Pancreas (tissue), 10 donors: ENCODE data around the gene ZNF48. TPM values are rescaled to one million over a fixed set of nuclear protein-coding genes. Genes with fewer than 3 reads are reported as not detected.
A peak's percentile ranks its signal among the peaks of the same experiment; 100 is the strongest.

Experiments
- ATAC-seq, 4 donors: fragments of 200-7000 bp; cut with Tn5 transposase; one replicate each; pipeline versions ENCODE4 v1.8.0 to v1.9.1; 2020; ENCODE audit warnings: mild to moderate bottlenecking in 4 of 4, moderate library complexity in 4 of 4
- DNase-seq, 6 donors: peaks; one replicate each; pipeline ENCODE4 v3.0.0-alpha.2; 2020
- FAIRE-seq: peaks from 2 replicates; lab custom pipeline; 2012; peaks lifted over from hg19 to GRCh38; lab: Jason Lieb, UNC
- H3K27ac ChIP-seq, 4 donors: fragments of 200-600 bp; sonication (generic); 1 replicate in 3 of 4; 2 replicates in 1 of 4; pipeline versions ENCODE4 v1.5.0 to v1.8.0; 2020
- H3K27me3 ChIP-seq, 4 donors: fragments of 200-600 bp; one replicate each; pipeline ENCODE4 v1.8.0; 2021
- H3K36me3 ChIP-seq, 3 donors: fragments of 200-600 bp; sonication (generic) in 1 of 3; one replicate each; pipeline versions ENCODE4 v1.5.0 to v1.8.0; 2020 to 2021
- H3K4me1 ChIP-seq, 3 donors: fragments of 200-600 bp; one replicate each; pipeline ENCODE4 v1.8.0; 2021
- H3K4me3 ChIP-seq, 4 donors: fragments of 200-600 bp; sonication (generic) in 2 of 4; one replicate each; pipeline versions ENCODE4 v1.5.0 to v1.8.0; 2020 to 2021
- H3K9me3 ChIP-seq, 4 donors: fragments of 200-600 bp; one replicate each; pipeline ENCODE4 v1.8.0; 2021
- WGBS, 2 donors: extraction: QIAGEN DNeasy Blood & Tissue Kit; methylation state at CpG; one replicate each; pipeline ENCODE4 v1.1.7; 2013; 5-methylcytosine and 5-hydroxymethylcytosine counted together
- intact Hi-C, 3 donors: fragments of 100-400 bp; cut with DNase I; formaldehyde crosslinking; loops; one replicate each; pipeline versions ENCODE4 v1.11.1 to v1.14.2; 2022
- polyA plus RNA-seq, 2 donors: library from polyadenylated mRNA; stranded (reverse); fragments of 200-250 nt; gene quantifications; one replicate each; pipeline ENCODE4 v1.2.3, GENCODE V29; 2013
- total RNA-seq, 6 donors: library from RNA; stranded (reverse); fragmentation: NEBNext Ultra II Directional in 4 of 6; extraction: Animal tissue kit (Norgen Biotek cat#: 25700) in 4 of 6; gene quantifications; one replicate each; pipeline versions ENCODE4 v1.2.1 to v1.2.4, GENCODE V29; 2021 to 2023
- TF ChIP-seq, protein P1 (sequence below), 4 donors: fragments of 200-600 bp; sonication (generic) in 3 of 4; IDR thresholded peaks; one replicate each; pipeline versions ENCODE4 v1.5.0 to v1.8.0; 2021; ENCODE audit warnings: antibody characterized with exemption in 4 of 4
- donor health status: healthy with polysubstance abuse.
- donor health status: DM: no; HTN: no; CAD: no; lungs with moderate emphysema.
- donor health status: DM: no; HTN: no; CAD: no.
- donor health status: control.
- donor health status: control.
- donor health status: Bipolar disorder and iron deficiency.
- donor health status: DM: yes; HTN: yes; CAD: no.
- donor health status: DM: no; HTN: no; CAD: no.
- donor health status: DM: no; HTN: no; CAD: no.
- donor health status: DM: yes; HTN: yes; CAD: no.

The ZNF48 gene
- total and polyA plus RNA-seq, 8 donors: 3.1 to 6.5 (median 4.6) TPM

DNA sequence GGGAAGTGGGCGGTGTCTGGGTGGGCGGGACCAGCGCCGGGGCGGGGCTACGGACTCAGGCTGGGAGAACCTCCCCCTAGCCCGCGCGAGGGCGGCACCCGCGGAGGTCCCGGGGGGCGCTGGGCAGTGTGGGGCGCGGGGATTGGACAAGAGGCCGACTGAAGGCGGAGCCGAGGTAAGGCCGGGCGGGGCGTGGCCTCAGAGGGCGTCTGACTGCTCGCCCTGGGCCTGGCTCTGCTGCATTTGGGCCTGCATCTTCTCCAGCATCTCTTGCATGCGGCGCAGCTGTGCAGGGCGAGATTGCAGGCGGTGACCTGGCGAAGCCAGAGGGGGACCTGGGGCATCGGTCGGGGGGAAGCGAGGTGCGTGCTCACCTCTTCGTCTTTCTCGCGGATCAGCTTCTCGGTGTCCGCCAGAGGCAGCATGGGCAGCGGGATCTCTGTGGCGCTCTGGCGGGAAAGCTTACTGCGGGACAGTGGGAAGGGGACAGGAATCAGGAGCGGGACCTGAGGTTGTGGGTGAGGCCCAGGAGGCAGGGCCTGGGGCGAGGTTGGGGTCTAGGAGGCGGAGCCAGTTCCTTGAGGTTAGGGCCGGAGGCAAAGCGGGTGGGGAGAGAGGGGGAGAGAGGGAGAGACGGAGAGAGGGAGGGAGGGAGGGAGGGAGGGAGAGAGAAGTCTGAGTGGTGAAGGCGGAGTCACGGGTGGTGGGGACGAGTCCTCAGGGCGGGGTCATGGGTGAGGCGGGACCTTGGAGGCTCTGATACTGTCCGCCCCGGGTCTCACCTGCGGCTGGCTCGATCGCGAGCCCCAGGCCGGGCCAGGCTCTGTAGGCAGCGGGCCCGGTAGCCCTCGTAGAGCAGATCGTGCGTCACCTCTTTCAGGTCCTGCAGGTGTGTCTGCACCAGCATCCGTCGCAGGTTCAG is 16.7 kb upstream of the ZNF48 start:
- peak; percentile 98 to 100 (median 98) for DNase-seq
- peak; percentile 34 for FAIRE-seq
- Histone ChIP-seq H3K27ac (peak overlapping the region; percentile 94 to 100 (median 98)), H3K4me1 (peaks cover 0 to 7% (median 4%) of the 10 kb centered on the region in 3 donors), H3K27me3 (no peaks in the 10 kb centered on the region), H3K36me3 (no peaks in the 10 kb centered on the region), H3K9me3 (no peaks in the 10 kb centered on the region), H3K4me3 (peak overlapping the region; percentile 42 to 64 (median 55))
- intact Hi-C loops: no loop called here
- WGBS, 2 donors: 0 to 1% methylated on average over 58 to 67 of the region's 67 CpGs
- TF ChIP-seq, protein P1, sequence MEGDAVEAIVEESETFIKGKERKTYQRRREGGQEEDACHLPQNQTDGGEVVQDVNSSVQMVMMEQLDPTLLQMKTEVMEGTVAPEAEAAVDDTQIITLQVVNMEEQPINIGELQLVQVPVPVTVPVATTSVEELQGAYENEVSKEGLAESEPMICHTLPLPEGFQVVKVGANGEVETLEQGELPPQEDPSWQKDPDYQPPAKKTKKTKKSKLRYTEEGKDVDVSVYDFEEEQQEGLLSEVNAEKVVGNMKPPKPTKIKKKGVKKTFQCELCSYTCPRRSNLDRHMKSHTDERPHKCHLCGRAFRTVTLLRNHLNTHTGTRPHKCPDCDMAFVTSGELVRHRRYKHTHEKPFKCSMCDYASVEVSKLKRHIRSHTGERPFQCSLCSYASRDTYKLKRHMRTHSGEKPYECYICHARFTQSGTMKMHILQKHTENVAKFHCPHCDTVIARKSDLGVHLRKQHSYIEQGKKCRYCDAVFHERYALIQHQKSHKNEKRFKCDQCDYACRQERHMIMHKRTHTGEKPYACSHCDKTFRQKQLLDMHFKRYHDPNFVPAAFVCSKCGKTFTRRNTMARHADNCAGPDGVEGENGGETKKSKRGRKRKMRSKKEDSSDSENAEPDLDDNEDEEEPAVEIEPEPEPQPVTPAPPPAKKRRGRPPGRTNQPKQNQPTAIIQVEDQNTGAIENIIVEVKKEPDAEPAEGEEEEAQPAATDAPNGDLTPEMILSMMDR (IDR thresholded peaks at IDR 0.05): no peak
- peak; percentile 91 to 96 (median 92) for ATAC-seq

DNA sequence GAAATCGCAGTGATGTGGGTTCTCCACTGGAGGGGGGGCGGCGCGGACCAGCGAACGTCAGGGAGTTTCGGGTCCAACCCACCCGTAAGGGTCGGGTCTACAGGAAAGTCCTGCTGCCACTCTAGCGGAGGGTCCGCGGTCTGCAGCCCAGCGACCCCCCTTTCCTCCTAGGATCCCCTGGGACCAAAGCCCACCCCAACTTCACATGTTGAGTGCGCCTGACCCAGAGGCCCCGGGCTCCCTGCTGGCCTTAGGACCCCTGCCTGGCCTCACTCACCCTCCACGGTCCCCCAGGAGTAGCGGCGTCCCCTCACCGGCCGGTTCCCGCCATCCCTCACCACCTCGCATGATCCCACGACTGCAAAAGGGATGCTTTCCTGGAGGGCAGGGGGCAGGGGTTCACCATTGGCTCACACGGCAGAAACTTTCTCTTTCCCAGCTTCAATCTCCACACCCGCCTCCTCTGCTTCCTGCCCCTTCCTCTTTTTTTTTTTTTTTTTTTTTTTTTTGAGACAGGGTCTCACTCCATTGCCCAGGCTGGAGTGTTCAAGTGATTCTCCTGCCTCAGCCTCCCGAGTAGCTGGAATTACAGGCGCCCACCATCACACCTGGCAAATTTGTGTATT is 15.9 kb upstream of the ZNF48 start:
- intact Hi-C loops: no loop called here
- 28 to 30% methylated on average over 27 of the region's 27 CpGs for WGBS, 2 donors
- Histone ChIP-seq H3K4me3 (peak overlapping the region; percentile 8 to 64 (median 36)), H3K27me3 (no peaks in the 10 kb centered on the region), H3K36me3 (no peaks in the 10 kb centered on the region), H3K4me1 (peaks cover 0 to 4% (median 2%) of the 10 kb centered on the region in 3 donors), H3K9me3 (no peaks in the 10 kb centered on the region), H3K27ac (peak overlapping the region; percentile 94 to 100 (median 98))
- ATAC-seq (no peak), FAIRE-seq (no peak), DNase-seq (no peak)
- TF ChIP-seq, protein P1 (IDR thresholded peaks at IDR 0.05): no peak

DNA sequence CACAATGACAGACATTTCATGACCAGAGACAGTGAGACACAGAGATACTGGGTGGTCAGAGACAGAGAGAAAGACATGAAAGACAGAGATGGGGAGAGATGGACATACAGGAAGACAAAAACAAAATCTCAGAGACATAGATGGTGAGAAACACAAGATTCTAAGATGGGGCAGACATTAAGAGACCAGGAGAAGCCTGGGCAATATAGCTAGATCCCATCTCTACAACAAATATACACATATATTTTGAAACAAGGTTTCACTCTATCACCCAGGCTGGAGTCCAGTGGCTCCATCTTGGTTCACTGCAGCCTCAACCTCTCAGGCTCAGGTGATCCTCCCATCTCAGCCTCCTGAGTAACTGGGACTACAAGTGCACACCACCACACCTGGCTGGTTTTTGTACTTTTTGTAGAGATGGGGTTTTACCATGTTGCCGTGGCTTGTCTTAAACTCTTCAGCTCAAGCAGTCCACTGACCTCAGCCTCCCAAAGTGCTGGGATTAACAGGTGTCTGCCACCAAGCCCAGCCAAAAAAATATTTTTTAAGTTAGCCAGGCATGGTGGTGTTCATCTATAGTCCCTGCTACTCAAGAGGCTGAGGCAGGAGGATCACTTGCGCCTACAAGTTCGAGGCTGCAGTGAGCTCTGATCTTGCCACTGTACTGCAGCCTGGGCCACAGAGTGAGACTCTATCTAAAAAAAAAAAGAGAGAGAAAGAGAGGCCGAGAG is 15.0 kb upstream of the ZNF48 start:
- WGBS, 2 donors: 94 to 97% methylated on average over 4 of the region's 4 CpGs
- H3K4me1 ChIP-seq: peaks cover 0 to 4% (median 0%) of the 10 kb centered on the region in 3 donors
- H3K27me3 ChIP-seq: no peaks in the 10 kb centered on the region
- no peak overlapping the region for H3K4me3 ChIP-seq
- TF ChIP-seq, protein P1 (IDR thresholded peaks at IDR 0.05): no peak
- FAIRE-seq (no peak), DNase-seq (no peak), ATAC-seq (no peak)
- no peaks in the 10 kb centered on the region for H3K9me3 ChIP-seq
- intact Hi-C loops: no loop called here
- no peak overlapping the region for H3K27ac ChIP-seq
- H3K36me3 ChIP-seq: no peaks in the 10 kb centered on the region

DNA sequence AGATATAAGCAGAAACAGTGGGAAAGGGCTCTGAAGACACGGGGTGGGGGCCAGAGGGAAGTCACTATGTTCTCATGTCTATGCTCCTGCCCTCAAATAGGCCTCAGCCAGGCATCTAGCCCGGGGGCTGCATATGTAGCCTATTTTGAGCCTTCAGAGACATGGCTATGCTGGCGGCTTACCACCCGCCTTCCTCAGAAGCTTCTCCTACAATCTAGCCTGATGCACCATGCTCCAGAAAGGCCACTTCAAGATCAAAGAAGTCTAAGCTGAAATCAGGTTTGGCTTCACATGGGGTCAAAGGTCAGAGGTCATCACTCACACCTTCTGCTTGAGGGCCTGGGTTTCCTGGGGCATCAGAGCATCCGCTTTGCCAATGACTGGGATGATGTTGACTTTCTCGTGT is 14.4 kb upstream of the ZNF48 start:
- no peak overlapping the region for H3K27ac ChIP-seq
- WGBS, 2 donors: 86 to 88% methylated on average over 6 of the region's 6 CpGs

More for the DNA sequence above, 14.4 kb upstream of the ZNF48 start:
- no peaks in the 10 kb centered on the region for H3K36me3 ChIP-seq
- no peak overlapping the region for H3K4me3 ChIP-seq
- intact Hi-C loops: no loop called here
- TF ChIP-seq, protein P1 (IDR thresholded peaks at IDR 0.05): no peak
- ATAC-seq (no peak), DNase-seq (no peak), FAIRE-seq (no peak)
- H3K9me3 ChIP-seq: no peaks in the 10 kb centered on the region
- H3K27me3 ChIP-seq: no peaks in the 10 kb centered on the region
- peaks cover 0 to 4% (median 0%) of the 10 kb centered on the region in 3 donors for H3K4me1 ChIP-seq
